Measurements from ENCODE around the gene HNRNPA3. TPM values are rescaled to one million over a fixed set of nuclear protein-coding genes. Genes with fewer than 3 reads are reported as not detected.

HNRNPA3 gene
- total and polyA plus RNA-seq, 2 of the 13 experiments (the other 11 are each of a cell fraction or from before 2014, with no cell fraction given) = 73.3 to 97.7 TPM

- no peak for TF ChIP-seq SOX13 (IDR thresholded peaks at IDR 0.05)
- TF ChIP-seq SOX13 (CRISPR knock-in tag; conservative IDR thresholded peaks at IDR 0.05 in 1 of 2, IDR thresholded peaks at IDR 0.05 in 1 of 2) = 0 out of 4 replicates have a peak, but pooled peaks of 1 of the 2 experiments have one; percentile 1
- TF ChIP-seq DDIT3 (CRISPR knock-in tag; IDR thresholded peaks at IDR 0.05) = no peak
- 0 out of 2 replicates have a peak, but pooled peaks have one; percentile 37 for TF ChIP-seq NFIC (IDR thresholded peaks at IDR 0.05; ENCODE audit: low read length)
- TF ChIP-seq ZNF788 (CRISPR knock-in tag; IDR thresholded peaks at IDR 0.05; ENCODE audit: borderline replicate concordance) = no peak
- no peak for TF ChIP-seq MLXIP (CRISPR knock-in tag; IDR thresholded peaks at IDR 0.05; ENCODE audit: borderline replicate concordance)
- no peak for TF ChIP-seq MAFG (CRISPR knock-in tag; IDR thresholded peaks at IDR 0.05)
- TF ChIP-seq HOXA9 (CRISPR knock-in tag; IDR thresholded peaks at IDR 0.05; ENCODE audit: borderline replicate concordance) = 0 out of 2 replicates have a peak, but pooled peaks have one; percentile 40
- no peak for TF ChIP-seq ESRRA (CRISPR knock-in tag; IDR thresholded peaks at IDR 0.05; ENCODE audit: low read depth)
- peak; percentile 48; the same call in 1 of the 2 replicates for TF ChIP-seq NAIF1 (CRISPR knock-in tag; IDR thresholded peaks at IDR 0.05; ENCODE audit: borderline replicate concordance)
- no peak for TF ChIP-seq SAFB2 (CRISPR knock-in tag; IDR thresholded peaks at IDR 0.05; ENCODE audit: borderline replicate concordance, low read depth)
- no peak for TF ChIP-seq ZNF274 (CRISPR knock-in tag; IDR thresholded peaks at IDR 0.05)
- no peak for TF ChIP-seq ZNF83 (CRISPR knock-in tag; IDR thresholded peaks at IDR 0.05; ENCODE audit: borderline replicate concordance)
- TF ChIP-seq PHF21A (CRISPR knock-in tag; IDR thresholded peaks at IDR 0.05) = no peak
- TF ChIP-seq ZBED4 (CRISPR knock-in tag; IDR thresholded peaks at IDR 0.05; ENCODE audit: borderline replicate concordance) = no peak
- no peak for TF ChIP-seq ZBTB38 (CRISPR knock-in tag; IDR thresholded peaks at IDR 0.05)
- no peak for TF ChIP-seq ZNF335 (CRISPR knock-in tag; IDR thresholded peaks at IDR 0.05)
- TF ChIP-seq ZNF17 (CRISPR knock-in tag; IDR thresholded peaks at IDR 0.05) = 0 out of 2 replicates have a peak, but pooled peaks have one; percentile 62
- TF ChIP-seq FOXK2 (IDR thresholded peaks at IDR 0.05) = no peak
- no peak for TF ChIP-seq GABPA (IDR thresholded peaks at IDR 0.05; ENCODE audit: low read depth, low read length)
- no peak for TF ChIP-seq GABPA (CRISPR knock-in tag; IDR thresholded peaks at IDR 0.05; ENCODE audit: low read depth)
- TF ChIP-seq HMG20B (CRISPR knock-in tag; conservative IDR thresholded peaks at IDR 0.05) = no peak
- TF ChIP-seq ZNF253 (CRISPR knock-in tag; IDR thresholded peaks at IDR 0.05; ENCODE audit: borderline replicate concordance) = no peak
- no peak for TF ChIP-seq MYNN (CRISPR knock-in tag; IDR thresholded peaks at IDR 0.05; ENCODE audit: low read depth)
- no peak for TF ChIP-seq ZNF552 (CRISPR knock-in tag; IDR thresholded peaks at IDR 0.05; ENCODE audit: borderline replicate concordance)
These were observed 953 bp upstream of the HNRNPA3 start (continued) for GRCh38 chr2:177211576-177212105.

All from HepG2 (cell line).